ENCODE results near the gene RAB11FIP4. TPM values are rescaled to one million over a fixed set of nuclear protein-coding genes. Genes with fewer than 3 reads are reported as not detected.

The RAB11FIP4 gene
- total and polyA plus RNA-seq, 4 donors, result 1.5 to 16.0 (median 3.3) TPM

- H3K27ac ChIP-seq (ENCODE audit: low read depth in 1 of 2, low read length in 2 of 2), result no peak overlapping the region
- H3K9me3 ChIP-seq (ENCODE audit: control insufficient read depth in 4 of 4, low read length in 3 of 4), result no peaks in the 10 kb centered on the region
- no peaks in the 10 kb centered on the region for H3K27me3 ChIP-seq (ENCODE audit: control insufficient read depth in 4 of 4, insufficient read depth in 4 of 4, low read length in 3 of 4)
- 77% methylated on average over 9 of the region's 9 CpGs for whole genome bisulfite sequencing
- H3K9ac ChIP-seq (ENCODE audit: low read depth in 1 of 2, low read length in 2 of 2), result no peak overlapping the region
- DNase-seq (ENCODE audit: low spot score), result no peak
- H3K4me3 ChIP-seq (ENCODE audit: low read depth in 1 of 3, low read length in 3 of 3), result no peak overlapping the region
- TF ChIP-seq HNF4A (conservative IDR thresholded peaks at IDR 0.05) (no peak), RAD21 (IDR thresholded peaks at IDR 0.05) (no peak), CTCF (IDR thresholded peaks at IDR 0.05; ENCODE audit: low read depth, low read length, missing input control) (no peak), FOXA1 (IDR thresholded peaks at IDR 0.05) (no peak), YY1 (IDR thresholded peaks at IDR 0.05) (no peak), MAX (IDR thresholded peaks at IDR 0.05) (no peak), TAF1 (conservative IDR thresholded peaks at IDR 0.05) (no peak), SP1 (IDR thresholded peaks at IDR 0.05) (no peak), ZBTB33 (IDR thresholded peaks at IDR 0.05) (no peak), EGR1 (IDR thresholded peaks at IDR 0.05; ENCODE audit: low read depth in 2 of 2) (no peak), RXRA (IDR thresholded peaks at IDR 0.05) (no peak), JUND (IDR thresholded peaks at IDR 0.05) (no peak)
- H3K4me1 ChIP-seq (ENCODE audit: control insufficient read depth in 4 of 4, insufficient read depth in 4 of 4, low read length in 3 of 4), result peaks cover 21 to 65% (median 45%) of the 10 kb centered on the region in 4 donors
- no peaks in the 10 kb centered on the region for H3K36me3 ChIP-seq (ENCODE audit: control insufficient read depth in 4 of 4, insufficient read depth in 3 of 4, low read depth in 1 of 4, low read length in 3 of 4)
Observed at GRCh38 chr17:31490019-31490650, 98.7 kb downstream of the RAB11FIP4 start.

GRCh38 chr17:31490671-31491375 is 99.3 kb downstream of the RAB11FIP4 start:
- Histone ChIP-seq H3K9ac (ENCODE audit: low read depth in 1 of 2, low read length in 2 of 2) (peak overlapping the region in 1 of 2 donors; percentile 51), H3K4me1 (ENCODE audit: control insufficient read depth in 4 of 4, insufficient read depth in 4 of 4, low read length in 3 of 4) (peaks cover 21 to 71% (median 48%) of the 10 kb centered on the region in 4 donors), H3K4me3 (ENCODE audit: low read depth in 1 of 3, low read length in 3 of 3) (no peak overlapping the region), H3K27me3 (ENCODE audit: control insufficient read depth in 4 of 4, insufficient read depth in 4 of 4, low read length in 3 of 4) (no peaks in the 10 kb centered on the region), H3K27ac (ENCODE audit: low read depth in 1 of 2, low read length in 2 of 2) (peak overlapping the region in 1 of 2 donors; percentile 36), H3K36me3 (ENCODE audit: control insufficient read depth in 4 of 4, insufficient read depth in 3 of 4, low read depth in 1 of 4, low read length in 3 of 4) (no peaks in the 10 kb centered on the region), H3K9me3 (ENCODE audit: control insufficient read depth in 4 of 4, low read length in 3 of 4) (no peaks in the 10 kb centered on the region)
- WGBS, result 87% methylated on average over 9 of the region's 9 CpGs
- DNase-seq (ENCODE audit: low spot score), result no peak
- TF ChIP-seq GABPA (IDR thresholded peaks at IDR 0.05 in 1 of 2, conservative IDR thresholded peaks at IDR 0.05 in 1 of 2) (no peak), RAD21 (IDR thresholded peaks at IDR 0.05) (no peak), FOXA2 (IDR thresholded peaks at IDR 0.05) (no peak), HNF4A (conservative IDR thresholded peaks at IDR 0.05) (no peak), JUND (IDR thresholded peaks at IDR 0.05) (no peak), FOXA1 (IDR thresholded peaks at IDR 0.05) (no peak), ZBTB33 (IDR thresholded peaks at IDR 0.05) (no peak), NR2F2 (IDR thresholded peaks at IDR 0.05) (no peak), MAX (IDR thresholded peaks at IDR 0.05) (no peak), TAF1 (conservative IDR thresholded peaks at IDR 0.05) (no peak), ATF3 (IDR thresholded peaks at IDR 0.05) (no peak), EGR1 (IDR thresholded peaks at IDR 0.05; ENCODE audit: low read depth in 2 of 2) (no peak), SP1 (IDR thresholded peaks at IDR 0.05) (no peak), YY1 (IDR thresholded peaks at IDR 0.05) (no peak), CTCF (IDR thresholded peaks at IDR 0.05; ENCODE audit: low read depth, low read length, missing input control) (no peak)

Data from liver (tissue), 9 donors.